GM19455 (cell line): Measurements from ENCODE around the gene PANX2.
"Not testable (repeated sequence)": the region's sequence is repeated elsewhere in the genome, so short reads cannot be mapped to it uniquely, and the experiment has no call there.

Experiments
- ATAC-seq: cut with Tn5 transposase; IDR thresholded peaks from one replicate; pipeline ENCODE4 v1.9.1; 2021; ENCODE audit not compliant: unreplicated experiment

PANX2 gene

DNA sequence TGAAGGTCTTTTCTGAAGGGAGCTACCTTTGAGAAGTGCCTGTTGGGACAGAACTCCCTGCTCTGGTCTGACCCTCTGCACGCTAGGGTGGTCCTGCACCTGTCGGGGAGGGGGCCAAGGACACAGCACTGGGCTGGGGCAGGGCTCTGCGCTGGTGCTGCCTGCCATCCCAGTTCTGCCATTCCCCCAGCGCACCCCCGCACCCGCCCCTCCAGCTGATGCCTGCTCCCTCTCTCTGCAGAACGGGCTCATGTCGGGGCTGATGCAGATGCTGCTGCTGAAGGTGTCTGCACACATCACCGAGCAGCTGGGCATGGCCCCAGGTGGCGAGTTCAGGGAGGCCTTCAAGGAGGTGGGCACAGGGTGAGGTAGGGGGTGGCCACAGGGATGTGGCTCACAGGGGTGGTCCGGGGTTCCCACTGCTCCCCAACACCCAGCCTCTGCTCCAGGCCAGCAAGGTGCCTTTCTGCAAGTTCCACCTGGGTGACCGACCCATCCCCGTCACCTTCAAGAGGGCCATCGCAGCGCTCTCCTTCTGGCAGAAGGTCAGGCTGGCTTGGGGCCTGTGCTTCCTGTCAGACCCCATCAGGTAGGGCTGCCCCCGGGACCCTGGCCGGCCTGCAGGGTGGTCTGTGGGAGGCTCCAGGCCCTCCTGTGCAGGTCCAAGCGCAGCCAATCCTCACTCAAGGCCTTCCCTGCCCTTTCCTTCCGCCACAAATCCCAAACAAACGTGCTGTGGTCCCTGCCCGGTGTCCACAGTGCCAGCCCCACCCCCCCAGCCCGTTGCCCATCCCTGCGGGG is 26.7 kb downstream of the PANX2 start:
- ATAC-seq: no peak

DNA sequence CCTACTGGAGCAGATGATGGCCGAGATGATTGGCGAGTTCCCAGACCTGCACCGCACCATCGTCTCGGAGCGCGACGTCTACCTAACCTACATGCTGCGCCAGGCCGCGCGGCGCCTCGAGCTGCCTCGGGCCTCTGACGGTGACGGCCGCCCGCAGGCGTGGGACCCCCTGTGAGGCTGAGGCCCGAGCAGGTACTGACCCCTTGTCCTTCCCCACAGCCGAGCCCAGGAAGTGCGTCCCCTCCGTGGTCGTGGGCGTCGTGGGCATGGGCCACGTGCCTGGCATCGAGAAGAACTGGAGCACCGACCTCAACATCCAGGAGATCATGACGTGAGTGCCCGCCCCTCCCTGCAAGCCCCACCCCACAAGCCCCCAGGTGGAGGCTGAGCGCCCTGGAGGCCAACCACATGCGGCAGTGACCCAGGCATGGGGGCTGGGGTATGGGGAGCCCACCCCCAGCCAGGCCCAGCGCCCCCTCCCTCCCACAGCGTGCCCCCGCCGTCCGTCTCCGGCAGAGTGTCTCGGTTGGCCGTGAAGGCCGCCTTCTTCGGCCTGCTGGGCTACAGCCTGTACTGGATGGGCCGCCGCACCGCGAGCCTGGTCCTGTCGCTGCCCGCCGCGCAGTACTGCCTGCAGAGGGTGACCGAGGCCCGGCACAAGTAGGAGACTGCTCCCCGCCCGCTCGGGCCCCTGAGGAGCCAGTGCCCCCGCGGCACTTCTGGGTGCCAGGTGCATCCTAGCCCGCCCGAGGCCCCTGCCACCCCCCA is 27.5 kb downstream of the PANX2 start:
- no peak for ATAC-seq

DNA sequence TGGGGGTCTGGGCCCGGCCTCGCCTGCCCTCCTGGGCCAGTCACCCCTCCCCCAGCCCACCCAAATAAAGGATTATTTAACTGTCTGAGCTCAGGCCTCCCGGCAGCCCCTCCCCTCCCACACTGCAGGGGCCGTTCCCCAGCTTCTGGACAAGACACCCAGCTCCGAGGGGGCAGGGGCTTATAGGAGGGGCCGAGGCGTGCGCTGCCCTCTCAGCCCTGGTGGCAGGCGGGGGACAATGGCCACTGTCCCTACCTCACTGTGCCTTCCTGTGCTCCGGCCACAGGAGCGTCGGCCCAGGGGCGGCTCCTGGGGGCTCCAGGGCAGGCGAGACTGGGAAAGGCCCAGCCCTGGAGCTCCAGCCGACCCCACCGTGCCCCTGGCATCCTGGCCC is 28.1 kb downstream of the PANX2 start:
- ATAC-seq: no peak

DNA sequence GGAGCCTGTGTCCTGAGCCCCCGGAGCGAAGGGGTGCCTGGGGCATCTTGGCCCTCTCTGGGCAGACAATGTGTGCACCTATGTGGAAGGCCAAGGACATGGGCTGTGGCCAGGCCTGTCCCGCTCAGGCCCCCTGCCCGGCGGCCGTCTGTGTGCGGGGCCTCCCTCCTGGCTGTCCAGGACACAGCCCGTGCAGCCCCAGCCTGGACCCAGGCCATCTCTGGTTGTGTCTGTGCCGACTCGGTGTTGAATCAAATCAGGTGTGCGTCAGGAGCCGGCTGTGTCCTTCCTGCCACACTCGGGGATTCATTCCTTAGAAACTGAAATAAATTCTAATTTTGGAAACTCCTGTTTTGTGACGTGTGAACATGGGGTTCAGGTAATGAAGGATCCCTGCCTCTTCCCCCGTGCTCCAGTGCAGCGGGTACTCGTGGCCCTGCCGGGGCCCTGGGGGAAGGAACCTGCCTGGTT is 28.8 kb downstream of the PANX2 start:
- ATAC-seq: no peak

DNA sequence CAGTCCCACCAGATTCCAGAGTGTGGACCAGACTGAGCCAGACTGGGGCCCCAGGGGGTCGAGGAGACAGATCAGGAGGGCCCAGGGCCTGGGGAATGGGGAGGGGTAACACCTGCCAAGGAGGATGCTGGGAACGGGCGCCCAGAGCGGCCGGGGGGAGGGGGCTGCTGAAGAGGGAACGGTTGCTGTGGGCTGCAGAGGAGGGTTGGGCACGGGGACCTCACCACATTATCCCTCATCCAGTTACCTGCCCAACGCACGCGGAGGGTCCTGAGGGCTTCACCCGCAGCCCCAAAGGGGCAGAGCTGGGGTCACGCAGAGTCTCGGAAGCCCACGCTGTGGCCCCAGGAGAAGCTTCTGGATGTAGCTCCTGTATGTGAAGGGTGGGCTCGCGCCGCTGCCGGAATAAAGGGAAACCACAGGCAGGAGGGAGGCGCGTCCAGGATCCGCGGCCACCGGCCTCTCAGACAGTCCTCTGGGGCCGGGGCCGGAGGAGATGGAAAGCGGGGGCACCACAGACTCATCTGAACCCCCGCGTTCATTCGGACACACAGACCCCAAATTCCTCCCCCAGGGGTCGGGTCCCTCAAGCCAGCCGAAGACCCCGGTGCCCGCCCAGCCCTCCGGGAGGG is 29.4 kb downstream of the PANX2 start:
- no peak for ATAC-seq

DNA sequence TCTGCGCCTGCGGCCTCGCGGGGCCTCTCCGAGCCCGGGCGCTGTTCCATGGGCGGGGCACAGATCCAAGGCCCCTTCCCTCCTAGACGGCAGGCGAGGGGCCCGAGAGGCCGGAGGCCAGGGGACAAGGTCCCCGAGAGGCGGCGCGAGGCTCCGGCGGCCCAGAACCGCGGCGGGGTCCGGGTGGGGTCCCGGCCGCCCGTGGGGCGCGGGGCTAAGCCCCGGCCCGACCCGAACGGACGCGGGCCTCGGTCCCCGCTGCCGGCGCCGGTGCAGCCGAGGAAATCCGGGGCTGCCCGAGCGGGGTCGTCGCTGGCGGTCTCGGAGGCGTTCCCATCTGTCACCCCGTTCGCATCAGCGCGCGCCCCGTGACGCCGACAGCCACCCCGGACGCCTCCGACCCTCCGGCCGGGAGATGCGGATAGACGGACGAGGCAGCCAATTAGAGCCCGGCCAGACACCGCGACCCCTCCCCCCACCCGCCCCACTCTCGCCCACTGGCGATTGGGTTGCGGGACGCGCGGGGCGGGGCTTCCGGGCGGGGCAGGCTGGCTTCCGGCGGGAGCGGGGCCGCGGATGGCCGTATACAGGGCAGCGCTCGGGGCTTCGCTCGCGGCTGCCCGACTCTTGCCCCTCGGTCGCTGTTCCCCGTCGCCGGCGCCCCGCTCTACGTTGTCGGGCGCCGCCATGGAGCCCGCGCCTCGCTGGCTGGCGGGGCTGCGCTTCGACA is 30.1 kb downstream of the PANX2 start, which contains the start of gene SELENOO:
Gene SELENOO (plus strand): TSS at position 551 of the 730 bp plus-strand sequence. CDS start 26 bp downstream, at position 577.
- ATAC-seq: peak; percentile 61

DNA sequence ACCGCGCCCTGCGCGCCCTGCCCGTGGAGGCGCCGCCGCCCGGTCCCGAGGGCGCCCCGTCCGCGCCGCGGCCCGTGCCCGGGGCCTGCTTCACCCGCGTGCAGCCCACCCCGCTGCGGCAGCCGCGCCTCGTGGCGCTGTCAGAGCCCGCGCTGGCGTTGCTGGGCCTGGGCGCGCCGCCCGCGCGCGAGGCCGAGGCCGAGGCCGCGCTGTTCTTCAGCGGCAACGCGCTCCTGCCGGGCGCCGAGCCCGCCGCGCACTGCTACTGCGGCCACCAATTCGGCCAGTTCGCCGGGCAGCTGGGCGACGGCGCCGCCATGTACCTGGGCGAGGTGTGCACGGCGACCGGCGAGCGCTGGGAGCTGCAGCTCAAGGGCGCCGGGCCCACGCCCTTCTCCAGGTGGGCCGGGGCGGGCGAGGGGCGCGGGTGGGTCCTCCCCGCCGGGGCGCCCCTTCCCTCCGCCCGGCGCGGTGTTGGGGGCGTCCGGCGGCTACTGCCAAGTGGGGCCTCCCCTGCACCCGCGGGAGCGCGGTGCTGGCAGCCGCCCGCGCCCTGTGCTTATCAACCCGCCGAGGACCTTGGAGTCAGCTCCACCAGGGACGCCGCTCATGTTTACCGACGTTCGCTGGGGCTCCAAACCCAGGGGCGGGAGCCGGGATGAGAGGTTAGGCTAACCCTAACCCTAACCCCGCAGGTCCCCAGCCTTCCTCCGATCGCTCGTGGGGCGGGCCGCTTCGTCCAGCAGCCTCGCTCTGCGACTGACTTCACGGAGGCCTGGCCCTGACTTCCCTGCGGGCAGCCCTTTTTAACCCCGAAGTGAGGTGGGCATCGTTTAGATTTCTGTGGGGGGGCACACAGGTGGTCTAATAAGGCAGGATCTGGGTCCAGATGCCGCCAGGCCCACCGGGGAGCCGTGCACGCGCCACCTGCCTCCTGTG is 30.9 kb downstream of the PANX2 start:
- ATAC-seq: peak; percentile 18

DNA sequence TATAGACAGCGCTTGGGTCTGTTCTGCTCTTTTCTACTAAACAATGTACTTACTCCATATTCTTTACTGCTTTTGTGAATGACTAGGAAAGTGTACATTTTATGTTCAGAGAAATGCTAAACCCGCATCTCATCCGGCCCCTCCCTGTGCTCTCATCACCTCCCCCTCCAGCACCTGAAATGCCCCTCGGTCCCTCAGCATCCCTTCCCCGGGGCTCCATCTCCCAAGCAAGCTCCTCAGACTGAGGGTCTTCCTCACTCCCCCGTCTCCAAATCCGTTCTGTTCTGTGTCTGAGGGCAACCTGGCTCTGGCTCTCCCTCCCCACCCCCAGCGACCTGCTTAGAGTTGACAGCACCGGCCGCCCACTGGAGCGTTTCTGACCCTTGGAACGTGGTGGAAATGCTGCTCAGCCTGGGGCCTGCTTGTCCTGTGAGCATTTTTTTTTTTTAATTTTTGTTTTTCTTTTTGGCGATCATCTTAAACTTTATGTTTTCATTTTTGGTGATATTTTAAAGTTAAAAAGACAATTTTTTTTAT is 31.7 kb downstream of the PANX2 start:
- ATAC-seq: no peak

DNA sequence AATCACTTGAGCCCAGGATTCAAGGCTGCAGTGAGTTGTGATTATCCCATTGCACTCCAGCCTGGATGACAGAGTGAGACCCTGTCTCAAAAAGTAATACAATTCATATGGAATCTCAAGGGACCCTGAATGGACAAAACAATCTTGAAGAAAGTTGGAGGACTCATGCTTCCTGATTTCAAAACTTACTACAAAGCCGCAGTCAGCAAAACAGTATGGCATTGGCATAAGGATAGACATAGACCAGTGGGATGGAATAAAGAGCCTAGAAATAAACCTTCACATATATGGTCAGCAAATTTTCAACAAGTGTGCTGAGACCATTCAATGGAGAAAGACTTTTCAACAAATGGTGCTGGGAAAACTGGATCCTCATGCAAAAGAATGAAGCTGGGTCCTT is 32.8 kb downstream of the PANX2 start:
- ATAC-seq: no peak

DNA sequence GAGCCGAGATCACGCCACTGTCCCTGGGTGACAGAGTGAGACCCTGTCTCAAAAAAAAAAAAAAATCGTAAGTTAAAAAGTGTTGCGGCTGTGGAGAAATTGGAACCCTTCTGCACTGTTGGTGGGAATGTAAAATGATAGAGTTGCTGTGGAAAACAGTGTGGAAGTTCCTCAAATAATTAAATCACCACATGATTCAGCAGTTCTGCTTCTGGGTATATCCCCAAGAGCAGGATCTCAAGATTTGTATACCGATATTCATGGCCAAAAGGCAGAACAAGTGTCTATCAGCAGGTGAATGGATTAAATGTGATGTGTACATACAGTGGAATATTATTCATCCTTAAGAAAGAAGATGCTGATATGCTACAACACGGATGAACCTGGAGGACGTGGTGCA is 34.0 kb downstream of the PANX2 start:
- ATAC-seq: no peak

DNA sequence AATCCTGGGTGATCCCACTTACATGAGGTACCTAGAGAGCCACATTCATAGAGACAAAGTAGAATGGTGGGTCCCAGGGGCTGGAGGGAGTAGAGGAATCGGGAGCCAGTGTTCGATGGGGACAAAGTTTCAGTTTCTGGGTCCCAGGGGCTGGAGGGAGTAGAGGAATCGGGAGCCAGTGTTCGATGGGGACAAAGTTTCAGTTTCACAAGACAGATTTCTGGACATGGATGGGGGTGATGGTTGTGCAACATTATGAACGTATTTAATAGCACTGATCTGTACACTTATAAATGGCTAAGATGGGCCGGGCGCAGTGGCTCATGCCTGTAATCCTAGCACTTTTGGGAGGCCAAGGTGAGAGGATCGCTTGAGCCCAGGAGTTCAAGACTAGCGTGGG is 34.5 kb downstream of the PANX2 start:
- not testable (repeated sequence) for ATAC-seq

DNA sequence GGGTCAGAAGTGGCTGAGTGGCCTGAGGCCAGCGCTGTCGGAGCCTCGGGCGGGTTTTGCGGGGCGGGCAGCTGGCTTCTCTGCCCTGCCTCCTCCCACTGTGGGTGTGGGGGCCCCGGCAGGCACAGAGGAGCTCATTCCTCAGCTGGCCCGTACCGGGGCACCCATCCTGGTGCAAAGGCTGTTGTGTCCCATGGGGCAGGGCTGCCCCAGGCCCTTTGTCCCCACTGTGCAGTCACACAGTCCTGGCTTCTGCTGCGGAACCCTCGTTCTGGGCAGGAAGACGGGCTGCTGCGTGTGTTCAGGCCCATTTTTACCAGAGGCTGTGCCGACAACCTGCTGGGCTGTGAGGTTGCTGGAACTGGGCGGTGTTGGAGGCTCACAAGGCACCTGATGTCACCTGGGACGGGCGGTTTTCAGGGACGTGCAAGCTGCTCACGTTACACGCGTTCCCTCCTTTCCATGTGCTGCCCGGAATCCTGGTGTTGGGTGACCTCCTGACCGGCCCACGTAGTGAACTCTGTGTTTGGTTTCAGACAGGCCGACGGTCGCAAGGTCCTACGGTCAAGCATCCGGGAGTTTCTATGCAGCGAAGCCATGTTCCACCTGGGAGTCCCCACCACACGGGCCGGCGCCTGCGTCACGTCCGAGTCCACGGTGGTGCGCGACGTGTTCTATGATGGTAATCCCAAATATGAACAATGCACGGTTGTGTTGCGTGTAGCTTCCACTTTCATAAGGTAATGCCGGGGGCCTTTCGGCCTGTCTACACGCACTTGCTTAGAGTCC is 35.4 kb downstream of the PANX2 start:
- ATAC-seq: no peak

DNA sequence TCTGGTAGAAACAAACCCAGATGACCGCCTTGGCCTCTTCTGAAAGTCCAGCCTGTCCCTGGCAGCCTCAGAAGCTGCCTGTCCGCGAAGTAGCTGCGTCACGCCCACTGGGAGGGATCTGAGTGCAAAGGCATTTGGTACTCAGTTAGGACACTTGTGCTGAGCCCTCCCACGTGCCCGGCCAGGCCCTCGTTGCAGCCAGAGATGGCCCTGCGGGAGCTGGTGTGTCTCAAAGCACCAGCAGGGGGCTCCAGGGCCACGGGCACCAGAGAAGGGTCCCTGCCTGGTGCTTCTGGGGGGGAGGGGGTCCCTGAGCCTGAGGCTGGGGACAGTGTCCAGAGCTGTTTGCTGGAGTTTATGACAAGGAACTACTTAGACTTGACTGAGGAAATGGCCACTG is 36.1 kb downstream of the PANX2 start:
- ATAC-seq: no peak

DNA sequence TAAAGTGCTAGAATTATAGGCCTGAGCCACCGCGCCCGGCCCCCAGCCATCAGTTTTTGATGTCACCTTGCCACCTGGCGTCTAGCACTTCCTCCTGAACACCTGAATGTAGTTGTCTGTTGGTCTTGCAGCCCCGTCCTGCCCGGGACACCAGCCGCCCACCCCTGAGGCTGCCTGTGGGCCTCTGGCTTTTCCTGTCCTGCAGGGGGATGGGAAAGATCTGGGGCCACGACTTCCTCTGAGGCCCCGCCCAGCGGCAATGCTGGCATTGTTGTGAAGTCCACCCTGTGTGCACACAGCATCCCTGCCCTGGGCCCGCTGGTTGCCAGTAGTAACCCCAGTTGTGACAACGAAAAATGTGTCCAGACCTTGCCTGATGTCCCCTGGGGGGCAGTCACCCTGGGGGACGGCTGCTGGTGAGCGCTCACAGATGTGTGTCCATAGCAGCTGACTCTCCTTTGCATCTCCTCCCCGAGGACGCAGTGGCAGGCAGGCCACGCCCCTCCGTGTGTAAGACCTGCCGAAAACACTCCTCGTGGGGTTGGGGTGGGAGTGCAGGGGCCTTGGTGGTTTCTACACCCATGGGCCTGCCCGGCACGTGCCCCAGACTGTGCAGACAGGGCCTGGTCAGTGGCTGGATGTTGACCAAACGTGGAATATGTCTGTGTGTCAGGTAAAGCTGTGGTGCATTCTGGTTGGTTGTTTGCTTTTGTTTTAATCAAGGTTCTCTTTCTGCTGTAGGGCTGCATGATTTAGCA is 37.0 kb downstream of the PANX2 start:
- no peak for ATAC-seq

DNA sequence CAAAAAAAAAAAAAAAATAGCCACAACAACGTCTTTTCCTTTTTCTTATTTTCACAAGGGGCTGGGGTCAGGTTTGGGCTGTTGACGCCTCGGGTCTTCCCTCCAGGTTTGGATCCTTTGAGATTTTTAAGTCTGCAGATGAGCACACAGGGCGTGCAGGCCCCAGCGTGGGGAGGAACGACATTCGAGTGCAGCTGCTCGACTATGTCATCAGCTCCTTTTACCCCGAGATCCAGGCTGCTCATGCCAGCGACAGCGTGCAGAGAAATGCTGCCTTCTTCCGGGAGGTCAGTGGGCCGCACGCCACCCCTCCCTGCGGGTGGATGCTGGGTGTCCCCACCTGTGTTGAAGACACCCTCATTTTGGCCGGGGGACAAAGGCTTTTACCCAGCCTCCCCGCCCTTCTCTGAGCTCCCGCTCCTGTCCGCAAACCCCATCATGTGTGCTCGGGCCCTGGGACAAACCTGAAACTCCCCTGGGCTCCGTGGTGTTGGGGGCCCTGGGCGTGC is 38.0 kb downstream of the PANX2 start:
- ATAC-seq: no peak

DNA sequence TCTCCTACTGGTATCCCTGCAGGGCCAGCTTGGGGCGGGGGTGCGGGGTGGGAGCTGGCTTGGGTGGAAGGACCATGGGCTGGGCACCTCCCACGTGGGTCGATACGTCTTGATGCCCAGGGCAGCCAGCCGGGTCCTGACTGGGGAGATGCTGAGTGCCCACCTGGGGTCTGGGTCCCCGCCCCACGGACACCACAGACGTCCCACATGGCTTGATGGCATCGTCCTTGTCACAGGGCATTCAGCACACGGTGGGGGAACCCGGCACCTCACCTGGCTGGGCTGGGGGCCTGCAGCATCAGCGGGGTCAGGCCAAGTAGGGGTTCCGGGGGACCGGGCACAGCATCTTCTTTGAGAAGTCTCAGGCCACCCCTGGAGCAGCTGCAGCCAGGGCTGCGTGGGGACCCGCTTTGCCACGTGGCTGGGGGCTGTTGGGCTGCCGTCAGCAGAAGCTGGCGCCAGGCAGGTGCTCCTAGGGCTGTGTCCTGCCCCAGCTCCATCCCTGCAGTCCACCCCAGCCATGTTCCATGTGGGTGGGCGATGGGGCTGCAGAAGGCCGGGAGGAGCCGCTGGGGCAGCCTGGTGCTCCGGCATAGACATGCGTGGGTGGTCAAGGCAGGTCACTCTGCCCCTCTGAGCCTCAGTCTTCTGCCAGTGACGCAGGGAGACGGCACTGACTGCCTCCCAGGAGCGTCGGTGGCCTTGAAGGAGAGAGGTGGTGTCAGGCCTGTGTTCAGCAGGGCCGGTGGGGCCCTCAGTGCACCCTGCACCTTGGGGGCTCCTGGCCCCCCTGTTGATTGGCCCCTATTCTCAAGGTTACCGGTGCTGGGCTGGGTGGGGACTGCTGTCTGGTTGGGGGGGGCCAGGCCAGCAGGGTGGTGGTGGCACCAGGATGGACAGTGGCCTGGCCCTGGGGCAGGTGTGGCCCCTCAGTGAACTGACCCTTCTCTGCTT is 38.7 kb downstream of the PANX2 start:
- no peak for ATAC-seq

DNA sequence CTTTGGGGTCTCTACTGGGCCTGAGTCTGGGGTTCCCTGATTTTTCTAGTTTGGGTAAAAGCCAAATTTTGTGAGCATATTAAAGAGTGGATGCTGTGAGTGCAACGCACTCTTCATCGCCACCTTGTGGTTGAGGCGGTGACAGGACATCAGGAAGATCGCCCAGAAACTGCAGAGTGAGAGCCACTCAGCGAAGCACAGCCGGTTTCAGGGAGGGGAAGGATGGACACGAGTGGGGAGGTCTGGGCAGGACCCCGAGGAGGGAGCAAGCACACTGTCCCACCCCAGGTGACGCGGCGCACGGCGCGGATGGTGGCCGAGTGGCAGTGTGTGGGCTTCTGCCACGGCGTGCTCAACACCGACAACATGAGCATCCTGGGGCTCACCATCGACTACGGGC is 39.4 kb downstream of the PANX2 start:
- no peak for ATAC-seq
